Karpas-422 (cell line): ENCODE results near the gene MIER2. TPM values are rescaled to one million over a fixed set of nuclear protein-coding genes. Genes with fewer than 3 reads are reported as not detected.

Experiments used
- DNase-seq: peaks from one replicate; pipeline ENCODE4 v3.0.0-alpha.2; 2015
- H2AFZ ChIP-seq: fragments of 200-600 bp; sonication (generic); 2 replicates; pipeline ENCODE4 v1.6.1; 2014; ENCODE audit warnings: antibody characterized with exemption, low read length, mixed read lengths
- H3K27ac ChIP-seq: fragments of 200-600 bp; sonication (generic); 2 replicates; pipeline ENCODE4 v1.5.1; 2014; ENCODE audit warnings: mild to moderate bottlenecking, low read length, moderate library complexity
- H3K27me3 ChIP-seq: fragments of 200-600 bp; sonication (generic); 2 replicates; pipeline ENCODE4 v1.6.1; 2014; ENCODE audit warnings: low read length, mixed read lengths
- H3K36me3 ChIP-seq: fragments of 200-600 bp; sonication (generic); 2 replicates; pipeline ENCODE4 v1.6.1; 2014; ENCODE audit warnings: low read length, mixed read lengths; ENCODE audit not compliant: insufficient read depth
- H3K4me1 ChIP-seq: fragments of 200-600 bp; sonication (generic); 2 replicates; pipeline ENCODE4 v1.6.1; 2014; ENCODE audit warnings: mild to moderate bottlenecking, low read length, mixed read lengths
- H3K4me2 ChIP-seq: fragments of 200-600 bp; sonication (generic); 2 replicates; pipeline ENCODE4 v1.6.1; 2014; ENCODE audit warnings: low read length, low read depth, mild to moderate bottlenecking; ENCODE audit not compliant: poor library complexity, severe bottlenecking
- H3K4me3 ChIP-seq: fragments of 200-600 bp; sonication (generic); 2 replicates; pipeline ENCODE4 v1.5.1; 2014; ENCODE audit warnings: mild to moderate bottlenecking, antibody characterized with exemption, low read length, mixed read lengths
- H3K79me2 ChIP-seq: fragments of 200-600 bp; sonication (generic); 2 replicates; pipeline ENCODE4 v1.6.1; 2014; ENCODE audit warnings: mild to moderate bottlenecking, low read length, mixed read lengths
- H3K9ac ChIP-seq: fragments of 200-600 bp; sonication (generic); 2 replicates; pipeline ENCODE4 v1.6.0; 2014; ENCODE audit warnings: low read length
- H3K9me2 ChIP-seq: fragments of 200-600 bp; sonication (generic), shearing (Covaris generic); replicated peaks from 2 replicates; pipeline ENCODE4 v1.6.0; 2014; ENCODE audit warnings: mild to moderate bottlenecking, low read length, moderate library complexity; ENCODE audit not compliant: insufficient read depth
- H3K9me3 ChIP-seq: fragments of 300-700, 200-600 bp; sonication (generic); 2 replicates; pipeline ENCODE4 v1.6.1; 2014; ENCODE audit warnings: low read length, mixed read lengths
- H4K20me1 ChIP-seq: fragments of 200-600 bp; sonication (generic); 2 replicates; pipeline ENCODE4 v1.6.1; 2014; ENCODE audit warnings: mild to moderate bottlenecking, antibody characterized with exemption, low read length, low read depth; ENCODE audit not compliant: insufficient read depth
- total RNA-seq: library from RNA; depleted of rRNA; stranded (reverse); fragments of >200 nt; shearing (Covaris generic); gene quantifications from 2 replicates; pipeline ENCODE4 v1.2.3, GENCODE V29; 2014; ENCODE audit warnings: low replicate concordance

Gene MIER2
- total RNA-seq, 1 experiment from 2014 or later: 15.3 TPM

- Histone ChIP-seq H3K4me1 (no peaks in the 10 kb centered on the region), H3K9ac (no peak overlapping the region), H3K4me2 (no peak overlapping the region), H2AFZ (no peak overlapping the region), H3K9me3 (no peaks in the 10 kb centered on the region), H3K27me3 (no peaks in the 10 kb centered on the region), H3K27ac (no peak overlapping the region), H3K36me3 (no peaks in the 10 kb centered on the region), H3K79me2 (no peaks in the 10 kb centered on the region), H3K9me2 (no peaks in the 10 kb centered on the region), H3K4me3 (no peak overlapping the region), H4K20me1 (no peaks in the 10 kb centered on the region)
- peak; percentile 61 for DNase-seq
Observed at GRCh38 chr19:294946-295686, 49.5 kb downstream of the MIER2 start.

DNA sequence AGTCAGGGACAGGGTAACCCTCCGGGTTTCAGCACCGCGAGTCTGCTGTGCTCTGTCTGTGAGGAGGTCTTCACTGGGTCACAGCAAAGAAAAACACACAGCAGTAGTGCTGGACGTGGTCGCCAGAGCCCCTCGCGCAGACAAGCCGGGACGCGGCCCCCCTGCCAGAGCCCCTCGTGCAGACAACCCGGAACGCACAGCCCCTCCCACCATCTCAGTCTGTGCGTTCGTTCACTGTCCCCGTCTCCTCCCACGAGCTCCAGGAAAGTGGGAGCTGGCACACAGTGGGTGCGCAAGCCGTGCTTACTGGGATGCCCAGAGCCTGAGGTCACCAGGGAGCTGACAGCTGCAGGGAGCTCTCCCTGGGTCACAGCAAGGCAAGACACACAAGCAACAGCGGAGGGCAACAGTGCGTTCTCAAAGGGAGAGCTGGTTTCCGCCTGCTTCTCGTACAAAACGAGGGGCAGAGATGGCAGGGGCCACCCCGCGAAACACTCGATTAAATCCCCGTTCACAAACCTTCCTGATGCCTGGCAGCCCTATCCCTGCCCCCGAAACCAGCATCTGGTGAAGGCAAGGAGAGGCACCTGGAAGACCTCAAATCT, 50.2 kb downstream of the MIER2 start:
- no peaks in the 10 kb centered on the region for H3K36me3 ChIP-seq
- no peak overlapping the region for H3K27ac ChIP-seq
- no peak overlapping the region for H2AFZ ChIP-seq
- no peaks in the 10 kb centered on the region for H3K79me2 ChIP-seq
- DNase-seq: no peak
- H3K9me3 ChIP-seq: no peaks in the 10 kb centered on the region
- H3K4me2 ChIP-seq: no peak overlapping the region
- H3K9ac ChIP-seq: no peak overlapping the region
- no peaks in the 10 kb centered on the region for H3K9me2 ChIP-seq
- no peaks in the 10 kb centered on the region for H3K27me3 ChIP-seq
- no peaks in the 10 kb centered on the region for H4K20me1 ChIP-seq
- H3K4me3 ChIP-seq: no peak overlapping the region
- no peaks in the 10 kb centered on the region for H3K4me1 ChIP-seq

DNA sequence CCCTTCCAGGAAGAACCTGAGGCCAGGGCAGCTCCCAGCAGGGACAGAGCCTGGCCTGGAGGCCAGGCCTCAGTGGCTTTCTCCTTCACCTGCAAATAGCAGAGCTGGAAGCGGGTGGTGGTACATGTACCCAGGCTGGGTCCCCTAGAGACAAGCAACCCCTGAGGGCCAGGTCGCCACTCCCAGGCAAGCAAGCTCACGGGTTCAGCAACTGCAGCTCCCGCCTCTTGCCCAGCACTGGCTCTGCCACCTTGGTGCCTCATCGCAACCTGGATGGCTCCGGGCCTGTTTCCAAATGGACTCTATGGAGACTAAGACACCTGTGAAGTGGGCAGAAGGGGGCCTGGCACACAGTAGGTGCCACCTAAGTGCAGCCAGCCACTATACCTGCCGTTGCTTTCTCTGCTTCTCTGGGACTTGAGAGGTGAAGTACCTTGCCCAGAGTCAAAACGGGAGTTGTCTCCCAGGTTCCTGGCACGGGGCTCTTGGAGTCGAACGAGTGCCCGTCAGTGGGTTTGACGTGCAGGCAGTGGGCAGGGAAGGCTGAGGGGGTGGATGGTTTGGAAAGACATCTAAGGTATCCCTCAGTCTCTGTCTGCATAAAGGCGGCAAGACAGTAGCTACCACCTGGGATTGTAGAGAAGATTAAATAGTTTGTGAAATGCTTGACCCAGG, 51.0 kb downstream of the MIER2 start:
- no peaks in the 10 kb centered on the region for H3K9me3 ChIP-seq
- H3K79me2 ChIP-seq: no peaks in the 10 kb centered on the region
- H3K4me1 ChIP-seq: no peaks in the 10 kb centered on the region
- H4K20me1 ChIP-seq: no peaks in the 10 kb centered on the region
- no peaks in the 10 kb centered on the region for H3K36me3 ChIP-seq
- no peak overlapping the region for H3K4me2 ChIP-seq
- H3K4me3 ChIP-seq: no peak overlapping the region
- no peak overlapping the region for H3K9ac ChIP-seq
- H3K9me2 ChIP-seq: no peaks in the 10 kb centered on the region
- H2AFZ ChIP-seq: no peak overlapping the region
- no peak overlapping the region for H3K27ac ChIP-seq
- no peaks in the 10 kb centered on the region for H3K27me3 ChIP-seq
- no peak for DNase-seq

DNA sequence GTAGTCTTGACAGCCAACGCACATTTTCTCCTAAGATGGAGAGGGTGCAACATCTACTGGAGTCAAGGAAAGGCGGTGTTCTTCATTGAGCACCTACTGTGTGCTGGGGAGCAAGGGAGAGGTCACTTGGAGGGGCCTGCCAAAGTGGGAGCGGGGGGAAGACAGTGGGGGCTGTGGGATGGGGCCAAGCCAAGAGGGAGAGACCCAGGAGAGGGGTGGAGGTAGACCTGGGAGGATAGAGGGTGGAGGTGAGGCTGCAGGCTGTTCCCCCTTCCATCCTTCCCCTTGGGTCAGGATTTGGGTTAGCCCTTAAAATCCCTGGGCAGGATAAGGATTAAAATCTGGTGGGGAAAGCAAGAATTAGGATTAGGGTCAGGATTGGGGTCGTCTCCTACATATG, 51.6 kb downstream of the MIER2 start:
- Histone ChIP-seq H3K27ac (no peak overlapping the region), H3K9me3 (no peaks in the 10 kb centered on the region), H3K9ac (no peak overlapping the region), H3K36me3 (no peaks in the 10 kb centered on the region), H3K9me2 (no peaks in the 10 kb centered on the region), H2AFZ (no peak overlapping the region), H4K20me1 (no peaks in the 10 kb centered on the region), H3K4me1 (no peaks in the 10 kb centered on the region), H3K79me2 (no peaks in the 10 kb centered on the region), H3K4me2 (no peak overlapping the region), H3K27me3 (no peaks in the 10 kb centered on the region), H3K4me3 (no peak overlapping the region)
- DNase-seq: no peak

GRCh38 chr19:292281-292884, 52.2 kb downstream of the MIER2 start:
- Histone ChIP-seq H3K9me2 (no peaks in the 10 kb centered on the region), H3K4me2 (no peak overlapping the region), H3K36me3 (no peaks in the 10 kb centered on the region), H3K27ac (no peak overlapping the region), H3K79me2 (no peaks in the 10 kb centered on the region), H3K4me3 (no peak overlapping the region), H2AFZ (no peak overlapping the region), H3K27me3 (no peaks in the 10 kb centered on the region), H3K9me3 (no peaks in the 10 kb centered on the region), H3K4me1 (no peaks in the 10 kb centered on the region), H4K20me1 (no peaks in the 10 kb centered on the region), H3K9ac (no peak overlapping the region)
- no peak for DNase-seq

- H3K4me1 ChIP-seq: no peaks in the 10 kb centered on the region
- no peaks in the 10 kb centered on the region for H3K27me3 ChIP-seq
- H3K27ac ChIP-seq: no peak overlapping the region
- H2AFZ ChIP-seq: no peak overlapping the region
- no peak overlapping the region for H3K4me3 ChIP-seq
- no peaks in the 10 kb centered on the region for H4K20me1 ChIP-seq
- H3K9me2 ChIP-seq: no peaks in the 10 kb centered on the region
- no peak overlapping the region for H3K9ac ChIP-seq
- no peaks in the 10 kb centered on the region for H3K9me3 ChIP-seq
- DNase-seq: no peak
- H3K36me3 ChIP-seq: no peaks in the 10 kb centered on the region
- no peaks in the 10 kb centered on the region for H3K79me2 ChIP-seq
- no peak overlapping the region for H3K4me2 ChIP-seq
Observed at GRCh38 chr19:291561-292280, 52.9 kb downstream of the MIER2 start.

DNA sequence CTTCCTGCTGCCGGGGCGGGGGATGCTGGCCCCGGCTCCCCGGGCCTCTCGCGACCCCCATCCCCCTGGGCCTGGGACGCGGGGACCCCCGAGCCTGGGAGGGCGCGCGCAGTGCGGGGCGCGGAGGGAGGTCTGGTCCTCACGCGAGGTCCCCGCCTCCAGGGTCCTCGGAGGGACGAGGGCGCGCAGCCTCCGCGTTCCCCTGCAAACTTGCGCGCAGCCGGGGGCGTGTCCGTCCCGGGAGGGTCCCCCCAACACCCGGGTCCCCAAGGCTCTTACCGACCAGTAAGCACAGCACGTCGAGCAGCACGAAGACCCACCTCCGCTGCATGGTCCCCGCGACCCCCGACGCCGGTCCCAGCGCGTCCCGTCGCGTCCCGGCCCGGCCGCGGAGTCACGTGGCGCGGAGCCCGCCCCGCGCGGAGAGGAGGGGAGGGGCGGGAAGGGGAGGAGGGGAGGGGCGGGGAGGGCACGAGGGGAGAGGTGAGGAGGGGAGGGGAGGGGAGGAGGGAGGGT, 53.5 kb downstream of the MIER2 start, which contains the start of gene PLPP2:
Gene PLPP2 (minus strand): TSS at position 398 of the 516 bp plus-strand sequence. CDS start 67 bp downstream, at position 331.
- Histone ChIP-seq H3K9ac (no peak within 1 kb of the TSS), H3K27me3 (no peaks in the 10 kb centered on the region)

More for the DNA sequence above, 53.5 kb downstream of the MIER2 start, which contains the start of gene PLPP2:
- Histone ChIP-seq H3K27ac (no peak within 1 kb of the TSS), H3K4me1 (no peaks in the 10 kb centered on the region), H3K79me2 (no peaks in the 10 kb centered on the region), H2AFZ (no peak within 1 kb of the TSS), H3K36me3 (no peaks in the 10 kb centered on the region), H3K4me2 (no peak within 1 kb of the TSS), H3K4me3 (no peak within 1 kb of the TSS), H3K9me2 (no peaks in the 10 kb centered on the region), H3K9me3 (no peaks in the 10 kb centered on the region), H4K20me1 (no peaks in the 10 kb centered on the region)
- no peak for DNase-seq
